ENCODE results near the gene RPGRIP1. TPM values are rescaled to one million over a fixed set of nuclear protein-coding genes. Genes with fewer than 3 reads are reported as not detected.
A peak's percentile ranks its signal among the peaks of the same experiment; 100 is the strongest.

The RPGRIP1 gene
- total RNA-seq, 1 experiment from 2014 or later, result 0.07 TPM

DNA sequence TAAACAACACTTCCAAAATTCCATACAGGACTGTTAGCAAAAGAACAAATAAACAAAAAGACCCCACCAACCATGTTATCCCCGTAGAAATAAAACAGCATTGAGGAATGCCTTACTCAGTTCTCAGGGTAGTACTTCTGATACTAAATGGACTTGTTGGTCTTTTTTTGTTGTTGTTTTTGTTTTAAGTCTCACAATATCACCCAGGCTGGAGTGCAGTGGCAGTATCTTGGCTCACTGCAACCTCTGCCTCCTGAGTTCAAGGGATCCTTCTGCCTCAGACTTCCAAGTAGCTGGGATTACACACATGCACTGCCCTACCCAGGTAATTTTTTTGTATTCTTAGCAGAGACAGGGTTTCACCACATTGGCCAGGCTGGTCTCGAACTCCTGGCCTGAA lies 27.7 kb upstream of the RPGRIP1 start:
- H3T11ph ChIP-seq (ENCODE audit: low read length), result no peak overlapping the region
- H3K4me1 ChIP-seq (ENCODE audit: insufficient read depth, low read length), result no peaks in the 10 kb centered on the region; the same call in 1 of the 2 replicates
- no peaks in the 10 kb centered on the region for H3K79me1 ChIP-seq (ENCODE audit: insufficient read depth, low read depth, low read length, poor library complexity, severe bottlenecking)
- no peak overlapping the region for H3K27ac ChIP-seq (ENCODE audit: insufficient read length, low read depth, low read length)
- H4K20me1 ChIP-seq (ENCODE audit: control insufficient read depth, insufficient read depth, insufficient read length), result no peaks in the 10 kb centered on the region
- H3K27me3 ChIP-seq (ENCODE audit: insufficient read depth, low read length), result no peaks in the 10 kb centered on the region
- peaks cover 84% of the 10 kb centered on the region for H3K79me2 ChIP-seq (ENCODE audit: insufficient read depth, low read length)
- no peak overlapping the region for H3K9ac ChIP-seq (ENCODE audit: extremely low read depth, insufficient read length, low read length)
- no peak overlapping the region for H3K14ac ChIP-seq (ENCODE audit: insufficient read depth, low read length)
- no peak overlapping the region for H4K8ac ChIP-seq (replicated peaks; ENCODE audit: insufficient read length, low read depth, low read length)
- Mint-ChIP-seq H3K27me3 (ENCODE audit: low read depth) (no peaks in the 10 kb centered on the region), H3K9me3 (no peaks in the 10 kb centered on the region), H3K27ac (peak overlapping the region in 1 of 3 experiments; percentile 79; a peak in 4 of 7 replicates), H3K4me1 (peaks cover 24 to 35% of the 10 kb centered on the region in 2 experiments), H3K36me3 (ENCODE audit: insufficient read depth in 1 of 3, low read depth in 3 of 3) (peaks cover 59 to 94% (median 85%) of the 10 kb centered on the region in 3 experiments), H3K4me3 (no peak overlapping the region)
- DNase-seq, result no peak
- no peak overlapping the region for H4K91ac ChIP-seq (ENCODE audit: insufficient read length, low read depth, low read length)
- no peak overlapping the region for H2AFZ ChIP-seq (ENCODE audit: low read length)
- TF ChIP-seq CTCF (conservative IDR thresholded peaks at IDR 0.05), result no peak
- no peak overlapping the region for H3K4ac ChIP-seq (ENCODE audit: low read depth, low read length)
- no peak overlapping the region for H3K4me2 ChIP-seq (ENCODE audit: insufficient read depth, insufficient read length, low read length)
- H2BK20ac ChIP-seq (ENCODE audit: low read depth, low read length, poor library complexity, severe bottlenecking), result no peak overlapping the region
- no peak overlapping the region for H3K23ac ChIP-seq (ENCODE audit: insufficient read length, low read depth, low read length)
- no peak overlapping the region for H2BK15ac ChIP-seq (ENCODE audit: low read depth, low read length)
- no CpG with 5 or more reads among the region's 2 CpGs for WGBS (ENCODE audit: extremely low coverage, insufficient read length, low lambda C conversion rate)
- no peak overlapping the region for H2BK12ac ChIP-seq (ENCODE audit: insufficient read length, low read depth, low read length)
- H3K23me2 ChIP-seq (ENCODE audit: insufficient read length, low read depth, low read length, poor library complexity, severe bottlenecking), result no peaks in the 10 kb centered on the region
- no peak overlapping the region for H2BK120ac ChIP-seq (ENCODE audit: low read depth, low read length, poor library complexity, severe bottlenecking)
- no peak overlapping the region for H3K18ac ChIP-seq (ENCODE audit: insufficient read length, low read depth, low read length)
- H3K9me3 ChIP-seq (ENCODE audit: control insufficient read depth, low read depth, low read length), result no peaks in the 10 kb centered on the region
- H2AK5ac ChIP-seq (ENCODE audit: insufficient read length, low read length), result no peak overlapping the region
- H4K5ac ChIP-seq (ENCODE audit: insufficient read length, low read depth, low read length), result no peak overlapping the region
- H3K56ac ChIP-seq (ENCODE audit: insufficient read length, low read depth, low read length), result no peak overlapping the region
- H2BK5ac ChIP-seq (ENCODE audit: insufficient read length, low read length), result no peak overlapping the region
